DOHH2 (cell line): ENCODE measurements around the gene OR4C12.
"Not testable (repeated sequence)": the region's sequence is repeated elsewhere in the genome, so short reads cannot be mapped to it uniquely, and the experiment has no call there.

Experiments
- CTCF ChIP-seq: fragments of 200-600 bp; sonication (generic); IDR thresholded peaks from one replicate; pipeline ENCODE4 v1.5.1; 2014; ENCODE audit warnings: antibody characterized with exemption, mild to moderate bottlenecking, low read depth, low read length; ENCODE audit not compliant: poor library complexity, severe bottlenecking
- EZH2phosphoT487 ChIP-seq: fragments of 200-600 bp; sonication (generic); IDR thresholded peaks from 2 replicates; pipeline ENCODE4 v1.6.1; 2017; ENCODE audit warnings: borderline replicate concordance, mild to moderate bottlenecking, antibody characterized with exemption, low read length, moderate library complexity, mixed read lengths

- TF ChIP-seq CTCF, EZH2phosphoT487: not testable (repeated sequence)
These were observed 33.6 kb downstream of the OR4C12 start for GRCh38 chr11:49948701-49949100.
